ENCODE results near the gene TPM2.

DNA sequence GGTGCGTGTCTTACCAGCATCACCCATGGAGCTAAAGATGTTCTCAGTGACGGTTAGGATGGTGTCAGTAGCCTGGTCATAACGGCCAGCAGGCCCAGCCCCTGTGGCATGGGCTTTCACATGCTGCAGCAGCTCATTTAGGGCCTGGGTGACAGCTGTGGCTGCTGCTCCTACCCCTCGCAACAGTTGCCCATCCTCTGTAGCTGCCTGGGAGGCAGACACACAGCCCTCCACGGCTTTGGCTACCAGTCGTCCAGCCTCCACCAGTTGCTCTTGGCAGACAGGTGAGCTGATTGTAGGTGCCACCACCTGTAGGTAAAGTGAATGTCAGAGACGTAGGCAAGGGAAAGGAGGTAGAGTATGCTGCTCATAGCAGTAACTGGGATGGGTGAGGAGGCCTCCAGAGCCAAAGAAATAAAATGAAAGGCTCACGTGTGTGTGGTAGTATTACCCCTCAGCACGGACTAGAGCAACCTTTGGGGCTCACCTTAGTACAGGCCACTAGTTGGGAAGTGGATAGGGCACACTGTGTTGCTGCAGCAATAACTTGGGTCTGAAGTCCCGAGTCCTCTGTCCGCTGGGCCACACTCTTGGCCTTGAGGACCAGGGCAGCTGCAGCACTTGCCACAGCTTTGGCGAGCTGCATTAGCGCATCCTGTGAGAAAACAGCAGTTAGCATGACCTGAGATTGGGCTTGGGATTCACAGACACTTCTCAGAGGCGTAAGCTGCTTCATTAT is 27.6 kb upstream of the TPM2 start:
- TF ChIP-seq NFRKB (IDR thresholded peaks at IDR 0.05) (no peak), ZNF384 (IDR thresholded peaks at IDR 0.05) (no peak), ELF4 (IDR thresholded peaks at IDR 0.05) (no peak), SP1 (IDR thresholded peaks at IDR 0.05) (no peak), FOXM1 (IDR thresholded peaks at IDR 0.05; ENCODE audit: borderline replicate concordance) (no peak), L3MBTL2 (conservative IDR thresholded peaks at IDR 0.05) (no peak)
- TF ChIP-seq, protein P1, sequence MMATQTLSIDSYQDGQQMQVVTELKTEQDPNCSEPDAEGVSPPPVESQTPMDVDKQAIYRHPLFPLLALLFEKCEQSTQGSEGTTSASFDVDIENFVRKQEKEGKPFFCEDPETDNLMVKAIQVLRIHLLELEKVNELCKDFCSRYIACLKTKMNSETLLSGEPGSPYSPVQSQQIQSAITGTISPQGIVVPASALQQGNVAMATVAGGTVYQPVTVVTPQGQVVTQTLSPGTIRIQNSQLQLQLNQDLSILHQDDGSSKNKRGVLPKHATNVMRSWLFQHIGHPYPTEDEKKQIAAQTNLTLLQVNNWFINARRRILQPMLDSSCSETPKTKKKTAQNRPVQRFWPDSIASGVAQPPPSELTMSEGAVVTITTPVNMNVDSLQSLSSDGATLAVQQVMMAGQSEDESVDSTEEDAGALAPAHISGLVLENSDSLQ (IDR thresholded peaks at IDR 0.05) = no peak
